ENCODE results near the gene PMM1.
A peak's percentile ranks its signal among the peaks of the same experiment; 100 is the strongest.

Gene PMM1

DNA sequence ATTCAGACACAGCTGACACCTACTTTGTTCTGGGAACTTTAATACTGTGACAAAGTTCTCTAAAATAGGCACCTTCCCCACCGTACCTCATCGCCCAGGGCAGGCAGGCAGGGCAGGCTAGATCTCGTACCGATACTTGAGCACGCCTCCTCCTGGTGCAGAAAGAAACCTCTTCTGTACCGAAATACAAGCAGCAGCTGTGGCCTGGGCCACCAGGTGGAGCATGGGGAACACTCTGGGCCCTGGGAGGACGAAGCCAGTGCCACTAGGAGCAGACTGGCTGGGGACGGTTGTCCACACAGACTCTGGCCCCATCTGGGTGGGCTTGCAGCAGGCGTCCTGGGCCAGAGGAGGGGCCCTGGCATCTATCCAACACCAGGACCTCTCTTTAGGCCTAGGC is 12.8 kb downstream of the PMM1 start:
- H3K9me3 ChIP-seq (ENCODE audit: control insufficient read depth, insufficient read depth, low read length) = no peaks in the 10 kb centered on the region
- H3F3A ChIP-seq (ENCODE audit: control insufficient read depth, insufficient read depth) = no peaks in the 10 kb centered on the region
- no peaks in the 10 kb centered on the region for H4K20me1 ChIP-seq (ENCODE audit: control insufficient read depth, insufficient read depth, low read depth, low read length)
- no peaks in the 10 kb centered on the region for H3K79me2 ChIP-seq (ENCODE audit: control insufficient read depth, low read length)
- TF ChIP-seq, protein P1, sequence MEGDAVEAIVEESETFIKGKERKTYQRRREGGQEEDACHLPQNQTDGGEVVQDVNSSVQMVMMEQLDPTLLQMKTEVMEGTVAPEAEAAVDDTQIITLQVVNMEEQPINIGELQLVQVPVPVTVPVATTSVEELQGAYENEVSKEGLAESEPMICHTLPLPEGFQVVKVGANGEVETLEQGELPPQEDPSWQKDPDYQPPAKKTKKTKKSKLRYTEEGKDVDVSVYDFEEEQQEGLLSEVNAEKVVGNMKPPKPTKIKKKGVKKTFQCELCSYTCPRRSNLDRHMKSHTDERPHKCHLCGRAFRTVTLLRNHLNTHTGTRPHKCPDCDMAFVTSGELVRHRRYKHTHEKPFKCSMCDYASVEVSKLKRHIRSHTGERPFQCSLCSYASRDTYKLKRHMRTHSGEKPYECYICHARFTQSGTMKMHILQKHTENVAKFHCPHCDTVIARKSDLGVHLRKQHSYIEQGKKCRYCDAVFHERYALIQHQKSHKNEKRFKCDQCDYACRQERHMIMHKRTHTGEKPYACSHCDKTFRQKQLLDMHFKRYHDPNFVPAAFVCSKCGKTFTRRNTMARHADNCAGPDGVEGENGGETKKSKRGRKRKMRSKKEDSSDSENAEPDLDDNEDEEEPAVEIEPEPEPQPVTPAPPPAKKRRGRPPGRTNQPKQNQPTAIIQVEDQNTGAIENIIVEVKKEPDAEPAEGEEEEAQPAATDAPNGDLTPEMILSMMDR (IDR thresholded peaks at IDR 0.05; ENCODE audit: low read depth, low read length, poor library complexity, severe bottlenecking) = peak; percentile 69
- TF ChIP-seq EZH2phosphoT487 (IDR thresholded peaks at IDR 0.05; ENCODE audit: borderline replicate concordance, low read length) = no peak
- H3K9me2 ChIP-seq (replicated peaks; ENCODE audit: control insufficient read depth, low read length) = no peaks in the 10 kb centered on the region
- no peak overlapping the region for H3K4me3 ChIP-seq (ENCODE audit: low read length)
- no peak overlapping the region for H3K27ac ChIP-seq (ENCODE audit: low read depth, low read length)
- no peaks in the 10 kb centered on the region for H3K36me3 ChIP-seq (ENCODE audit: control insufficient read depth, low read length)
- no peak overlapping the region for H3K4me2 ChIP-seq (ENCODE audit: low read length)
- no peaks in the 10 kb centered on the region for H3K27me3 ChIP-seq (ENCODE audit: control insufficient read depth, low read length)
- no peaks in the 10 kb centered on the region for H3K4me1 ChIP-seq (ENCODE audit: control insufficient read depth, low read length)

DNA sequence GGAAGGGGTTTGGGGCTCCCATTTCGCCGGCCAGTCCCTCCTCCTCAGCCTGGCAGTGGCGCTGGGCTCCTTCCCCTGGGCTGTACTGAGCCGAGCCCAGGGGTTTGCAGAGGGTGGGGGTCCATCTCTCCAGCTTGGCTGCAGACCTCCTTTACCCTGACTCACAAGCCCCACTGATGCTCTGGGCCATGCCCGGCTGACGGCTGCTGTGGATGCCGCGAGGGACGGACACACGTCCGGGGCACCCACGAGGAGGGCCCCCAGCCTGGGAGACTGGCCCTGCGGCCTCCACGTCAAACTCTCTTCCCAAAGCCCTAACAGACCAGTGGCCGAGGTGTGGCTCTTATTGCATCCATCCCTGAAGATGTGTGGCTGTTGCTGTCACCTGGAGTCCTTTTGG is 14.1 kb downstream of the PMM1 start:
- no peaks in the 10 kb centered on the region for H3K9me3 ChIP-seq (ENCODE audit: control insufficient read depth, insufficient read depth, low read length)
- H3K4me3 ChIP-seq (ENCODE audit: low read length) = no peak overlapping the region
- H3K27ac ChIP-seq (ENCODE audit: low read depth, low read length) = no peak overlapping the region
- no peaks in the 10 kb centered on the region for H3K36me3 ChIP-seq (ENCODE audit: control insufficient read depth, low read length)
- H3K4me2 ChIP-seq (ENCODE audit: low read length) = no peak overlapping the region
- H3K79me2 ChIP-seq (ENCODE audit: control insufficient read depth, low read length) = no peaks in the 10 kb centered on the region
- H3K4me1 ChIP-seq (ENCODE audit: control insufficient read depth, low read length) = no peaks in the 10 kb centered on the region
- no peaks in the 10 kb centered on the region for H4K20me1 ChIP-seq (ENCODE audit: control insufficient read depth, insufficient read depth, low read depth, low read length)
- TF ChIP-seq, protein P1 (IDR thresholded peaks at IDR 0.05; ENCODE audit: low read depth, low read length, poor library complexity, severe bottlenecking) = no peak
- no peak for TF ChIP-seq EZH2phosphoT487 (IDR thresholded peaks at IDR 0.05; ENCODE audit: borderline replicate concordance, low read length)
- no peaks in the 10 kb centered on the region for H3F3A ChIP-seq (ENCODE audit: control insufficient read depth, insufficient read depth)
- H3K9me2 ChIP-seq (replicated peaks; ENCODE audit: control insufficient read depth, low read length) = no peaks in the 10 kb centered on the region
- H3K27me3 ChIP-seq (ENCODE audit: control insufficient read depth, low read length) = no peaks in the 10 kb centered on the region

DNA sequence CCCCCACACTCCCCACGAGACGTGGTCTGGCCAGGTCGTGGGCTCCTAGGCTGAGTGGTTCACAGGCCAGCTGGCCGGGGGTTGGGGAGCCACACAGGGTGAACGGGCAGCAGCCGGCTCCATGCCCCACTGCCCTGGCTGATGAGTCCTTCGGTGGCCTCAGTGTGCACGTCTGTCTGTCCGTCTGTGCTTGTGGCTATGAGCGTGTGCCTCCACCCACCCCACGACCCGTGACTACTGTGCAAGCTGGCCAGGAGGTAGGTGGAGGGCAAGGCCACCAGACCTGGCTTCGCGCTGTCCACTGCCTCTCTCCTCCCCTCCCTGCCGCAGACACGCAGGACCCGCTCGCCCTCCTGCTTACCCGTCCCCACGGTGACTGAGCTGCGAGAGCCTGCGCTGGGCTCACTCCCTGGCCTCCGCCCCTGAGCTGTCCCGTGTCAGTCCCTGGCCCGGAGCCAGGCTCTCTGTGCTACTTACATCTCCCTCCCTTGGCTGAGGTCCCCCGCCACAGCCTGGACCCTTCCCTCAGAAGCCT is 14.7 kb downstream of the PMM1 start:
- Histone ChIP-seq H3K9me3 (ENCODE audit: control insufficient read depth, insufficient read depth, low read length) (no peaks in the 10 kb centered on the region), H3K36me3 (ENCODE audit: control insufficient read depth, low read length) (no peaks in the 10 kb centered on the region), H3K4me3 (ENCODE audit: low read length) (no peak overlapping the region), H4K20me1 (ENCODE audit: control insufficient read depth, insufficient read depth, low read depth, low read length) (no peaks in the 10 kb centered on the region), H3K9me2 (replicated peaks; ENCODE audit: control insufficient read depth, low read length) (no peaks in the 10 kb centered on the region), H3F3A (ENCODE audit: control insufficient read depth, insufficient read depth) (no peaks in the 10 kb centered on the region), H3K4me2 (ENCODE audit: low read length) (no peak overlapping the region), H3K27ac (ENCODE audit: low read depth, low read length) (no peak overlapping the region), H3K79me2 (ENCODE audit: control insufficient read depth, low read length) (no peaks in the 10 kb centered on the region), H3K27me3 (ENCODE audit: control insufficient read depth, low read length) (no peaks in the 10 kb centered on the region), H3K4me1 (ENCODE audit: control insufficient read depth, low read length) (no peaks in the 10 kb centered on the region)
- no peak for TF ChIP-seq EZH2phosphoT487 (IDR thresholded peaks at IDR 0.05; ENCODE audit: borderline replicate concordance, low read length)
- TF ChIP-seq, protein P1 (IDR thresholded peaks at IDR 0.05; ENCODE audit: low read depth, low read length, poor library complexity, severe bottlenecking) = no peak
